ENCODE measurements around the gene UBE3C.

UBE3C gene

GRCh38 chr7:157292770-157293412 lies 154.2 kb downstream of the UBE3C start:
- DNase-seq (ENCODE audit: low read depth in 2 of 2): no peak

- no peak for DNase-seq (ENCODE audit: low read depth in 2 of 2)
These were observed 154.7 kb downstream of the UBE3C start for GRCh38 chr7:157293413-157293788.

GRCh38 chr7:157294773-157295172 lies 156.0 kb downstream of the UBE3C start:
- DNase-seq (ENCODE audit: low read depth in 2 of 2): no peak

GRCh38 chr7:157295338-157295737 lies 156.6 kb downstream of the UBE3C start:
- no peak for DNase-seq (ENCODE audit: low read depth in 2 of 2)

GRCh38 chr7:157297185-157297584 lies 158.5 kb downstream of the UBE3C start:
- DNase-seq (ENCODE audit: low read depth in 2 of 2): no peak

- no peak for DNase-seq (ENCODE audit: low read depth in 2 of 2)
These were observed 160.5 kb downstream of the UBE3C start for GRCh38 chr7:157299317-157299612.

GRCh38 chr7:157299613-157300368 lies 161.1 kb downstream of the UBE3C start:
- DNase-seq (ENCODE audit: low read depth in 2 of 2): no peak

GRCh38 chr7:157300369-157300825 lies 161.7 kb downstream of the UBE3C start:
- DNase-seq (ENCODE audit: low read depth in 2 of 2): no peak

- DNase-seq (ENCODE audit: low read depth in 2 of 2): no peak
These were observed 162.9 kb downstream of the UBE3C start for GRCh38 chr7:157301610-157302120.

GRCh38 chr7:157306846-157307838 lies 168.4 kb downstream of the UBE3C start:
- no peak for DNase-seq (ENCODE audit: low read depth in 2 of 2)

GRCh38 chr7:157309988-157310668 lies 171.4 kb downstream of the UBE3C start:
- peak; percentile 96 to 97 for DNase-seq (ENCODE audit: low read depth in 2 of 2)

GRCh38 chr7:157310676-157311185 lies 172.0 kb downstream of the UBE3C start:
- DNase-seq (ENCODE audit: low read depth in 2 of 2): no peak

GRCh38 chr7:157312941-157313340 lies 174.2 kb downstream of the UBE3C start:
- DNase-seq (ENCODE audit: low read depth in 2 of 2): no peak

GRCh38 chr7:157313645-157314044 lies 174.9 kb downstream of the UBE3C start:
- DNase-seq (ENCODE audit: low read depth in 2 of 2): no peak

- DNase-seq (ENCODE audit: low read depth in 2 of 2): no peak
These were observed 179.4 kb downstream of the UBE3C start for GRCh38 chr7:157318015-157318706.

All from fibroblast of skin of left quadriceps (primary cell).